Activated T-cell treated with anti-CD3 and anti-CD28 coated beads for 4 hours (primary cell): ENCODE measurements around the gene EGR2.
A peak's percentile ranks its signal among the peaks of the same experiment; 100 is the strongest.

Experiments used
- DNase-seq: peaks from one replicate; pipeline ENCODE4 v3.0.0-alpha.2; 2020

The EGR2 gene

DNA sequence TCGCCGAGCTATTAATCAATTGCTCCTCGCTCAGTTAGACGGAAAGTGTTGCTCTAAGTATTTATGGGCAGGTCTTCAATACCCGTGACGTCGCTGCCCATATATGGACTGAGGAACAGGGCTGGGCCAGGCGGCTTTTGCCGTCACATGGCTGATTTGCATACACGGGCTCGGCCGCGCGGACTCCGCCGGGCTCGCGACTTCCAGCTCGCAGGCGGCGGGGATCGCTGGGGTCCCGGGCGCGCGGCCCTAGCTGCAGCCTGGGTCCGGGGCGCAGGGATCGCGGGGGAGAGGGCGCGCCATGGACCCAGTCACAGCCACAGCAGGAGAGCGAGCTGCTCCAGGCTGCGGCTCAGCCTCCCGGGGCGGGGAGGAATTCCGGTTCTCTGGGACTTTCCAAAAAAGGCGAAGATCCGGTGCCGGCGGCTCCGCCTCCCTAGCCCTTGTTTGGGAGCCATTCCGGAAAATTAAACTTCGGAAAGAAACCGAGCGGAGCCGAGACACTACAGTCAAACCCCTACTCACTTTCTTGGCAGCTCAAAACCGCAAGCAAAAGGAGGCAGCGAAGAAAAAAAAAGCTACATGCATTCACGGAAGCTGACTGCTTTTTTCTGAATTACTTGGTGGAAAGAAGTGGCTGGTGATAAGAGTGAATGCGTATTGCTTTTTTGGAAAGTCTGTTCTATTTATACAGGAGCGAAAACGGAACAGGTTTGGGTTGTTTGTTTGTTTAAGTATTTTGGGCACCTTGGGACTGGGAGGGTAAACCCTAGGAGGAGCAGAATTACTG, at the start of gene EGR2:
Gene EGR2, minus strand, starts transcription at position 36 of the 790 bp plus-strand sequence. CDS start 337 bp downstream, outside the sequence.
- peak; percentile 91 for DNase-seq

- DNase-seq: no peak
Observed at GRCh38 chr10:62862447-62862846, 46.3 kb upstream of the EGR2 start.

- DNase-seq: no peak
Observed at GRCh38 chr10:62861507-62861906, 45.3 kb upstream of the EGR2 start.

- no peak for DNase-seq
Observed at GRCh38 chr10:62860946-62861345, 44.8 kb upstream of the EGR2 start.

- no peak for DNase-seq
Observed at GRCh38 chr10:62858364-62858763, 42.2 kb upstream of the EGR2 start.

GRCh38 chr10:62856021-62856420, 39.9 kb upstream of the EGR2 start:
- DNase-seq: no peak

- DNase-seq: no peak
Observed at GRCh38 chr10:62853710-62854109, 37.5 kb upstream of the EGR2 start.

- DNase-seq: no peak
Observed at GRCh38 chr10:62852961-62853702, 37.0 kb upstream of the EGR2 start.

GRCh38 chr10:62851442-62851841, 35.3 kb upstream of the EGR2 start:
- DNase-seq: no peak

GRCh38 chr10:62850646-62851045, 34.5 kb upstream of the EGR2 start:
- no peak for DNase-seq

GRCh38 chr10:62847433-62847832, 31.3 kb upstream of the EGR2 start:
- DNase-seq: no peak

DNA sequence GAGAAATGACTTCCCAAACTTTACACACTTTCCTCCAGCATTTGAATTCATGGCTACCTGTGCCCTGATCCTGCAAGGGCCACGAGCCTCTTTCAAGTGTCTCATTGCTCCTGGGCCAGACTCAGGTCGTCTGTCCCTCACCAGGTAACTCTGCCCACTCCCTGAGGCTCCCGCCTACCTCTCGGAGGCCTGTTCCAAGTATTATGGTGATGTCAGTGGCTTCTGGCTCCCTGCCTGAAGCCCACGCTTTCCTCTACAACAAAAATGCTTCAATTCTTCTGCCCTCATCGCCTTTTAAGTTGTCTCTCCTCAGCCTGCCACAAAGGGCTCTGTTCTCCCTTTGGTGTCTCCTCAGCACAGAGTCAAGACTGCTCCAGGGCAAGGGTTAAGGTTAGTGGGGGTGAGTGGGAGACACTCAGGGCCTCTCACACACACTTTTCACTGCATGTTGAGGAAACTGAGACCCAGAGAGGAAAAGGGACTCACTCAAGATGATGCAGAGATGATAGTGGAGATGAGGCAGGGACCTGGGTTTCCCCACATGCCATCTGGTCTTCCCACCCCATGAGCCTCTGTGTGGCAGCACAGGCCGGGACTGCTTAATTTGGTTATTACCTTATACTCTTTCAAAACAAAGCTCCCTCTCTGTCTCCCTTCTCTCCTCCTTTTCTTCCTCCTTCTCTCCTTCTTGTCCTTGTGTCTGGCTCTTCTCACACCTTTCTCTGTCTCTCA, 28.3 kb upstream of the EGR2 start:
- DNase-seq: no peak

GRCh38 chr10:62843600-62843999, 27.4 kb upstream of the EGR2 start:
- no peak for DNase-seq

DNA sequence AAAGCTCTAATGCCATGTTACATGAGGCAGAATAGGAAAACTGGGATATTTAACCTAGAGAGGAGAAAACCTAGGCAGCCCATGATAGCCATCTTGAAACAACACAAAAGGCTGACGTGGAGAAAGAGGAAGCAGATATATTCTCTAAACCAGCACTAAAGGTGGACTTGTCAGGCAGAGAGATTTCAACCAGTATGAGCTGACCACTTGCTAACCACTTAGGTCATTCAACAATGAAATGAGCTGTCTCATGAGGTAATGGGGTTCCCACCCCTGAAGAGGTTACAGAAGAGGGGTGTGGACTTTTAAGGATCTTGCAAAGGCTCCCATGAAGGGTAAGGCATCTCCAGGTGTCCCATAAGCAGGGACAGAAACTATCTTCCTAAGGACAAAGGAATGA, 26.8 kb upstream of the EGR2 start:
- DNase-seq: no peak

- no peak for DNase-seq
Observed at GRCh38 chr10:62839590-62839989, 23.4 kb upstream of the EGR2 start.

DNA sequence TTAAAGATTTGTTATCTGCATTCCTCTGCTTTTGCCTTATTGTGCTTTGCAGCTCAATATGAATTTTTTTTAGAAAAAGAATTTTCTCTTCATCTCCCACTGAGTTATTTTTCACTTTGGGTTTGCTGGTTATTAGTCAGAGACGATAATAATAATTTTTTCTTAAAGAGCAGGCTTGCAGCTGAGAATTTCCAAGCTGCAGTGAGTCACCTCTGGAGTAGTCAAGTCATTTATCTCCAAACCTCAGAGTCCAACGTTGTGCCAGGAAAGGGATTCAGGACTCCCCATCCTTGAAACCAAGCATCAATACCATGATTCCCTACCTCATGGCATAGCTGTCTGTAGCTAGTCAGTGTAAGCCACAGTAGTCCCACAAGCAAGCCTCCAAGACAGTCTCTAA, 15.2 kb upstream of the EGR2 start:
- no peak for DNase-seq

GRCh38 chr10:62830679-62831078, 14.5 kb upstream of the EGR2 start:
- no peak for DNase-seq

- DNase-seq: no peak
Observed at GRCh38 chr10:62829622-62830021, 13.5 kb upstream of the EGR2 start.

DNA sequence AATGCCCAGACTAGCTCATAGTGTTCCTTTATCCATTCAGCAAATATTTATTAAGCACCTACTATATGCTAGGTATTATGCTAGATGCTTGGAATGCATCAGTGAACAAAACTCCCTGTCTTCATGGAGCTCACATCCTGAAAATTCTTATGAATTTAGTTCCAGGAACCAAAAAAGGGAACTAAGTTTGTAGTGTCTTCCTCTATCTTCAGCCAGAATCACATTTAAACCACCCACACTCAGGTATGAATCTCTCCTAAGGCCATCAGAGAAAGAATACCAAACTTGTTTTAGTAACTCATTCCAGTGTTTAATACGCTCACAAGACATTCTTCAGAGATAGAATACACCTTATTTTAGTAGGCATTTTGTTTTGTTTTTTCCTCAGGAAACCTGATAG, 10.1 kb upstream of the EGR2 start:
- DNase-seq: no peak

DNA sequence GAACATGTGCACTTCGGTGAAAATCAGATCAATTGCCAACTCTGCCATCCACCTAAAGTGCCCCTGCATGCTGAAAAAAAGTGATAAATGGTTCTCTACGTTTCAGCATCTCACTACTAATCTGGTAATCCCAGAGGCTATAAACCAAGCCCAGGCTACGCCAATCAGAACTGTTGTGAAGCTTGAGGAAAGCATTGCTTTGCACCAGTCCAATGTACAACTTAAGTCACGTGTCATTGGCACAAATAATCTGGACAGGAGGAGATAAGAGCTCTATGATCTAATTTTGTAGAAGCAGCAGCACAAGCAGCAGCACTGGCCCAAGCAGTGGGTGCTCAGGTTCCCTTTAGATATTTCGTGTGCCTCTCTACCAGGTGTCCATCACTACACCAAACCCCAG, 4.4 kb upstream of the EGR2 start:
- DNase-seq: no peak

DNA sequence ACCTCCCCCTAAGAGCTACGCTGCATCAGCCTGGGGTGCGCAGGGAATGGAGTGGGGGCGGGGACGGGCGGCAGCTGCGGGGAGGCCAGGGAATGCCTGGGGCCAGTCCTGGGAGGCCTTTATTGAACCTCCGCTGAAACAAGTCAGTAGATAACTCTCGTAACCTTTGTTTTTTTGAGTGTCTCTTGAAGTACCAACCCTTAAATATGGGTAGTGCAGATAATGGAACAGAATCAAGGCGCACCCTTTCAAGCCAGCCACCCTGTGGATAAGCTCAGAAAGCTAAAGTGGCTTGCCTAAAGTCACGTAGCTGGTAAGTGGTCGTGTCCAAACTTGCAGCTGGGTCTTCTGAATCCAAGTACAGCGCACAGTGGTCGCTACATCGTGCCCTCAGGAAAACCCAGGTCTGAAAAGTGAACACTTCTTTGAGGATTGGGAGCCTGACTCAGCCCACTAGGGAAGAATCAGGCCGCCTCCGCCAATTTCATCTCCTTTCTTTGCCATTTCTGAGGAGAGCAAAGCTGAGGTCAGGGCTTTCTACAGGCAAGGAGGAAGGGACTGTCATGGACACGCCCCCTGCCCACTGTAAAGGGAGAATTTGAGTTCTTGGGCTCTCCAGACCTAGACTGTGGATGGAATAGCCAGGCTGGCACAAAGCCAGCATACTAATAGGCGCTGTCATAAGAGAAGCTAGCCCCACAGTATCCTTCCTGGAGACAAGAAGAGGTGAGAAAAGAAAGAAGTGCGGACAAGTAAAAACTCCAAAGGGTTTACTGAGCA, 3.2 kb upstream of the EGR2 start:
- DNase-seq: no peak

- peak; percentile 68 for DNase-seq
Observed at GRCh38 chr10:62818426-62819011, 2.4 kb upstream of the EGR2 start.
